ENCODE measurements around the gene KRTAP10-5. TPM values are rescaled to one million over a fixed set of nuclear protein-coding genes. Genes with fewer than 3 reads are reported as not detected.

Gene KRTAP10-5
- total RNA-seq, 4 donors from 2014 or later = not detected

GRCh38 chr21:44530903-44531605 lies 49.4 kb downstream of the KRTAP10-5 start:
- TF ChIP-seq, protein P1, sequence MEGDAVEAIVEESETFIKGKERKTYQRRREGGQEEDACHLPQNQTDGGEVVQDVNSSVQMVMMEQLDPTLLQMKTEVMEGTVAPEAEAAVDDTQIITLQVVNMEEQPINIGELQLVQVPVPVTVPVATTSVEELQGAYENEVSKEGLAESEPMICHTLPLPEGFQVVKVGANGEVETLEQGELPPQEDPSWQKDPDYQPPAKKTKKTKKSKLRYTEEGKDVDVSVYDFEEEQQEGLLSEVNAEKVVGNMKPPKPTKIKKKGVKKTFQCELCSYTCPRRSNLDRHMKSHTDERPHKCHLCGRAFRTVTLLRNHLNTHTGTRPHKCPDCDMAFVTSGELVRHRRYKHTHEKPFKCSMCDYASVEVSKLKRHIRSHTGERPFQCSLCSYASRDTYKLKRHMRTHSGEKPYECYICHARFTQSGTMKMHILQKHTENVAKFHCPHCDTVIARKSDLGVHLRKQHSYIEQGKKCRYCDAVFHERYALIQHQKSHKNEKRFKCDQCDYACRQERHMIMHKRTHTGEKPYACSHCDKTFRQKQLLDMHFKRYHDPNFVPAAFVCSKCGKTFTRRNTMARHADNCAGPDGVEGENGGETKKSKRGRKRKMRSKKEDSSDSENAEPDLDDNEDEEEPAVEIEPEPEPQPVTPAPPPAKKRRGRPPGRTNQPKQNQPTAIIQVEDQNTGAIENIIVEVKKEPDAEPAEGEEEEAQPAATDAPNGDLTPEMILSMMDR (IDR thresholded peaks at IDR 0.05 in 4 of 5, conservative IDR thresholded peaks at IDR 0.05 in 1 of 5) = no peak
- no peak for TF ChIP-seq POLR2A (IDR thresholded peaks at IDR 0.05)
- intact Hi-C loops (cut with DNase I; ENCODE audit: low total_unique reads) (no loop called here), in situ Hi-C loops (cut with MboI; ENCODE audit: low sequenced_read_pairs in 4 of 4) (no loop called here)
- H3K4me3 ChIP-seq = no peak overlapping the region
- no peak overlapping the region for H3K27ac ChIP-seq
- no peaks in the 10 kb centered on the region for H3K9me3 ChIP-seq
- no peak for ATAC-seq
- peaks cover 0 to 13% (median 12%) of the 10 kb centered on the region in 3 donors for H3K27me3 ChIP-seq
- no peak for DNase-seq
- H3K36me3 ChIP-seq = no peaks in the 10 kb centered on the region
- no peaks in the 10 kb centered on the region for H3K4me1 ChIP-seq

- Histone ChIP-seq H3K36me3 (no peaks in the 10 kb centered on the region), H3K4me3 (no peak overlapping the region), H3K4me1 (no peaks in the 10 kb centered on the region), H3K27me3 (peaks cover 0 to 13% (median 12%) of the 10 kb centered on the region in 3 donors), H3K27ac (no peak overlapping the region), H3K9me3 (no peaks in the 10 kb centered on the region)
- TF ChIP-seq POLR2A (IDR thresholded peaks at IDR 0.05) = no peak
- TF ChIP-seq, protein P1 (IDR thresholded peaks at IDR 0.05 in 4 of 5, conservative IDR thresholded peaks at IDR 0.05 in 1 of 5) = no peak
- DNase-seq (no peak), ATAC-seq (no peak)
- intact Hi-C loops (cut with DNase I; ENCODE audit: low total_unique reads) (no loop called here), in situ Hi-C loops (cut with MboI; ENCODE audit: low sequenced_read_pairs in 4 of 4) (no loop called here)
These were observed 50.0 kb downstream of the KRTAP10-5 start for GRCh38 chr21:44530221-44530902.

DNA sequence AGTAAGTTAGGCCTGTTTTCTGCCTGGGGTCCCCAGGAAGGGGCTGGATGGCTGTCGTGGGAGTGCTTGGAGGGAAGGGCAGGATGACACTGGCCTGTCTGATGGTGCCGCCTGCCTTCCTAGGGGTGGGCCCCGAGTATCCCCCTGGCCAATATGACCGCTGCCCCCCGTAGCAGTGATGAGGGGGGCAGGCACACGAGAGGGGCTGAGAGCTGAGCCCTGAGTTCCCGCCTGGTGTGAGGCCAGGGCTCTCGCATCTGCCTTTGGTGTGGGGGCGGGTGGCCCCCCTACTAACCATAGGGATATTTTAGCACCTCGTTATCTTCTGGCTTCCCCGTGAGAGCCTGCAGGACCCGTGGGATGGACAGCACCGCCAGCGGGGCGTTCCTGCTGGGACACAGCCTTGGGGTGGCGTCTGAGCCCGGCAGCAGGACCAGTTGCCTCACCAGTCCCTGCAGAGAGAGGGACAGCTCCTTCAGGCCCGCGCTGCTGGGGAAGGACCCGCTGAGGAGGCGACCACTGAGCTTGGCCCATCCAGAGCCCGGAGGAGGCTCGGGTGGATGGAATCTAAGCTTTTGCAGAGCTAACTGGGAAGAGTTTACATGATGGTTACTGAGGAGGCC lies 50.8 kb downstream of the KRTAP10-5 start:
- DNase-seq (no peak), ATAC-seq (no peak)
- no peaks in the 10 kb centered on the region for H3K36me3 ChIP-seq
- H3K27me3 ChIP-seq = peaks cover 0 to 13% (median 12%) of the 10 kb centered on the region in 3 donors
- H3K4me1 ChIP-seq = no peaks in the 10 kb centered on the region
- TF ChIP-seq POLR2A (IDR thresholded peaks at IDR 0.05) = no peak
- TF ChIP-seq, protein P1 (IDR thresholded peaks at IDR 0.05 in 4 of 5, conservative IDR thresholded peaks at IDR 0.05 in 1 of 5) = no peak
- H3K4me3 ChIP-seq = no peak overlapping the region
- intact Hi-C loops (cut with DNase I; ENCODE audit: low total_unique reads) = no loop called here
- in situ Hi-C loops (cut with MboI; ENCODE audit: low sequenced_read_pairs in 4 of 4) = no loop called here
- no peaks in the 10 kb centered on the region for H3K9me3 ChIP-seq
- H3K27ac ChIP-seq = no peak overlapping the region

Other genes starting within 250 kb of the KRTAP10-5 start
- gene CFAP410, start 241.2 kb downstream of the KRTAP10-5 start, total RNA-seq = 10 to 100 TPM; 10.6 to 23.0 (median 20.0) TPM
- under 1 TPM; 0.15 to 0.52 (median 0.44) TPM for gene TRPM2, start 227.0 kb downstream of the KRTAP10-5 start, total RNA-seq
- under 1 TPM; 0.36 to 0.70 (median 0.55) TPM for gene LRRC3, start 125.1 kb downstream of the KRTAP10-5 start, total RNA-seq
- gene KRTAP10-1, start 40.4 kb downstream of the KRTAP10-5 start, total RNA-seq = not detected
- gene KRTAP10-2, start 29.1 kb downstream of the KRTAP10-5 start, total RNA-seq = not detected
- gene KRTAP10-3, start 21.8 kb downstream of the KRTAP10-5 start, total RNA-seq = not detected
- gene KRTAP10-4, start 6.9 kb downstream of the KRTAP10-5 start, total RNA-seq = not detected
- gene KRTAP10-6, start 11.9 kb upstream of the KRTAP10-5 start, total RNA-seq = not detected
- gene KRTAP10-7, start 20.0 kb upstream of the KRTAP10-5 start, total RNA-seq = not detected
- gene KRTAP10-8, start 31.5 kb upstream of the KRTAP10-5 start, total RNA-seq = not detected
- not detected for gene KRTAP10-9, start 46.5 kb upstream of the KRTAP10-5 start, total RNA-seq
- not detected for gene KRTAP10-10, start 56.8 kb upstream of the KRTAP10-5 start, total RNA-seq
- gene KRTAP10-11, start 65.8 kb upstream of the KRTAP10-5 start, total RNA-seq = not detected
- gene KRTAP12-4, start 74.1 kb upstream of the KRTAP10-5 start, total RNA-seq = not detected
- not detected for gene KRTAP12-3, start 77.3 kb upstream of the KRTAP10-5 start, total RNA-seq
- not detected for gene KRTAP12-2, start 86.3 kb upstream of the KRTAP10-5 start, total RNA-seq
- not detected for gene KRTAP12-1, start 101.6 kb upstream of the KRTAP10-5 start, total RNA-seq
- not detected for gene KRTAP10-12, start 116.6 kb upstream of the KRTAP10-5 start, total RNA-seq
- gene TSPEAR, start 131.0 kb upstream of the KRTAP10-5 start, total RNA-seq = not detected
- 10 to 100 TPM; 64.2 to 83.8 (median 73.3) TPM for gene UBE2G2, start 221.2 kb upstream of the KRTAP10-5 start, total RNA-seq
- gene SUMO3, start 237.5 kb upstream of the KRTAP10-5 start, total RNA-seq = 10 to 100 TPM; 49.0 to 85.9 (median 63.7) TPM

All from gastrocnemius medialis (tissue), 4 donors.